ENCODE data around the gene NFATC1. TPM values are rescaled to one million over a fixed set of nuclear protein-coding genes. Genes with fewer than 3 reads are reported as not detected.

Gene NFATC1
- total RNA-seq, 1 donor from 2014 or later = 7.1 TPM

- TF ChIP-seq CTCF (IDR thresholded peaks at IDR 0.05) = no peak
Observed at GRCh38 chr18:79558933-79559416, 163.2 kb downstream of the NFATC1 start.

GRCh38 chr18:79559436-79559835 is 163.7 kb downstream of the NFATC1 start:
- no peak for TF ChIP-seq CTCF (IDR thresholded peaks at IDR 0.05)
- no peaks in the 10 kb centered on the region for H3K9me3 Mint-ChIP-seq (ENCODE audit: low read depth)

More at GRCh38 chr18:79558933-79559416, 163.2 kb downstream of the NFATC1 start:
- H3K4me3 Mint-ChIP-seq (ENCODE audit: unreplicated experiment) = no peak overlapping the region
- H3K36me3 Mint-ChIP-seq (ENCODE audit: low read depth) = no peaks in the 10 kb centered on the region
- peaks cover 9% of the 10 kb centered on the region for H3K27me3 Mint-ChIP-seq (ENCODE audit: low read depth)
- peaks cover 24% of the 10 kb centered on the region for H3K4me1 Mint-ChIP-seq (ENCODE audit: low read depth)
- DNase-seq (ENCODE audit: low spot score) = peak; percentile 68
- H3K27ac Mint-ChIP-seq (ENCODE audit: unreplicated experiment) = no peak overlapping the region
- H3K9me3 Mint-ChIP-seq (ENCODE audit: low read depth) = no peaks in the 10 kb centered on the region

DNA sequence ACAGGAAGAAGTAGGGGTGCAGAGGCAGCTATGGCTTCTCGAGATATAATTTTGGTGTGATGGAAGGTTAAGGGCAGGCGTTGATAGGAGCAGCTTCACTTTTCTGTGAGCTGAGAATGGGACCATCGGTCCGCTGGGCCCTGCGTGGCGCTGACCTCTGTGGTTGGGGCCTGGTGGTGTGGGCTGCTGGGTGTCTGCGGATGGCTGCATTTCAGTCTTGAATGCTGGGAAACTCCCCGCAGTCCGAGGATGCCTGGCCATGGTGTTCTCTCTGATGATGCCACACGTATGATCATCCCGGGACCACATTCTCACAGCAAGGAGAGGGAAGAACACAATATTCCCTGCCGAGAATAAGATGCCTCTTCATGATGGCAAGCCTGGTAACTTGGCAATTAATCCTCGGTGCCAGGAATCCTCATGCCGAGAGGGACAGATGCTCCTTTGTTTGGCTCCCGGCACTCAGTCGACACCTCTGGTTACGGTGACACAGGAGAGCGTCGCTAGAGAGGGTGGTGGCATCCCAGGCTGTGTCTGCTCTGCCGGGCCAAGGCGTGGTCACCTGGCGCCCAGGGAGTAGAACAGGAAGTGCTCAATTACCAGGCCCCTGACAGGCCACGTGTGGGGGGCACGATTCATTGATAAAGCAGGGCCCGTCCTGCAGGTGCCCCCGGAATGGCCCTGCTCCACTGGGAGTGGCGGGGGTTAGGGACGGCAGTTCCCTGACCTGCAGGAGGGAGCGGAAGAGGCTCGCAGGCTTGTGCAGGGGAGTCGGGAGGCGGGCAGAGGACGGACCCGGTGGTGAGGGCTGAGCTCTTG is 164.5 kb downstream of the NFATC1 start:
- H3K4me1 Mint-ChIP-seq (ENCODE audit: low read depth) = peaks cover 36% of the 10 kb centered on the region
- no peak overlapping the region for H3K4me3 Mint-ChIP-seq (ENCODE audit: unreplicated experiment)
- no peak for TF ChIP-seq CTCF (IDR thresholded peaks at IDR 0.05)
- DNase-seq (ENCODE audit: low spot score) = peak; percentile 88
- no peaks in the 10 kb centered on the region for H3K36me3 Mint-ChIP-seq (ENCODE audit: low read depth)
- peak overlapping the region; percentile 84 for H3K27ac Mint-ChIP-seq (ENCODE audit: unreplicated experiment)
- peaks cover 4% of the 10 kb centered on the region for H3K27me3 Mint-ChIP-seq (ENCODE audit: low read depth)
- no peaks in the 10 kb centered on the region for H3K9me3 Mint-ChIP-seq (ENCODE audit: low read depth)

More at GRCh38 chr18:79559436-79559835, 163.7 kb downstream of the NFATC1 start:
- H3K27me3 Mint-ChIP-seq (ENCODE audit: low read depth) = peaks cover 5% of the 10 kb centered on the region
- H3K4me3 Mint-ChIP-seq (ENCODE audit: unreplicated experiment) = no peak overlapping the region
- DNase-seq (ENCODE audit: low spot score) = no peak
- no peak overlapping the region for H3K27ac Mint-ChIP-seq (ENCODE audit: unreplicated experiment)
- peaks cover 28% of the 10 kb centered on the region for H3K4me1 Mint-ChIP-seq (ENCODE audit: low read depth)
- no peaks in the 10 kb centered on the region for H3K36me3 Mint-ChIP-seq (ENCODE audit: low read depth)

DNA sequence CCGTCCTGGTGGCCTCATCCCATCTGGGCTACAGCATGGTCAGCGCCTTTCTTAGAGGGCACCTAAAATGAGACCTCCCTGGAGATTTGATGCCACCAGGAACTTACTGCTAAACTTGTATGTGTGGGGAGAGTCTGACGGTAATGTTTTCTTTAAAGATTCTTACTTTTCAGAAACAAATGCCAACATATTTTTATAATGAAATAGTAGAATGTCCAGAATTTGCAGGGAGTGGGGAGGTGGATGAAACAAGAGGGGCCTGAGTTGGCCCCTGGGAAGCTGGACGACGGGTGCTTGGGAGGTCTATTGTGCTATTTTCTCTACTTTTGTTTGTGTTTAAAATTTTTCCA is 165.1 kb downstream of the NFATC1 start:
- no peak for TF ChIP-seq CTCF (IDR thresholded peaks at IDR 0.05)
- Mint-ChIP-seq H3K27ac (ENCODE audit: unreplicated experiment) (peak overlapping the region; percentile 84), H3K36me3 (ENCODE audit: low read depth) (no peaks in the 10 kb centered on the region), H3K4me1 (ENCODE audit: low read depth) (peaks cover 39% of the 10 kb centered on the region), H3K4me3 (ENCODE audit: unreplicated experiment) (no peak overlapping the region), H3K27me3 (ENCODE audit: low read depth) (no peaks in the 10 kb centered on the region), H3K9me3 (ENCODE audit: low read depth) (no peaks in the 10 kb centered on the region)
- no peak for DNase-seq (ENCODE audit: low spot score)

DNA sequence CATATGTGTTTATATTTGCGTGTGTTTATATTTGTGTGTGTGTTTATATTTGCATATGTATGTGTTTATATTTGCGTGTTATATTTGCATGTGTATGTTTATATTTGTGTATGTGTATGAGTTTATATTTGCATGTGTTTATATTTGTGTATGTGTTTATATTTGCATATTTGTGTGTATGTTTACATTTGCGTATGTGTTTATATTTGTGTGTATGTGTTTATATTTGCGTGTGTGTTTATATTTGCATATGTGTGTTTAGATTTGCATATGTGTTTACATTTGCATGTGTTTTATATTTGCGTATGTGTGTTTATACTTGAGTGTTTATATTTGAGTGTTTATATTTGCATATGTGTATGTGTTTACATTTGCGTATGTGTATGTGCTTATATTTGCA is 168.2 kb downstream of the NFATC1 start:
- H3K36me3 Mint-ChIP-seq (ENCODE audit: low read depth) = no peaks in the 10 kb centered on the region
- no peaks in the 10 kb centered on the region for H3K27me3 Mint-ChIP-seq (ENCODE audit: low read depth)
- peaks cover 70% of the 10 kb centered on the region for H3K4me1 Mint-ChIP-seq (ENCODE audit: low read depth)
- no peak for DNase-seq (ENCODE audit: low spot score)
- H3K4me3 Mint-ChIP-seq (ENCODE audit: unreplicated experiment) = no peak overlapping the region
- no peak for TF ChIP-seq CTCF (IDR thresholded peaks at IDR 0.05)
- H3K27ac Mint-ChIP-seq (ENCODE audit: unreplicated experiment) = no peak overlapping the region
- no peaks in the 10 kb centered on the region for H3K9me3 Mint-ChIP-seq (ENCODE audit: low read depth)

Measured in chondrocyte (in vitro differentiated cells).